OCI-LY1 (cell line): ENCODE data around the gene BMERB1.

Source experiments
- H2AFZ ChIP-seq: fragments of 200-600 bp; sonication (generic), shearing (Covaris generic); 2 replicates; pipeline ENCODE4 v1.6.0; 2014; ENCODE audit warnings: antibody characterized with exemption, mild to moderate bottlenecking, low read length
- H3F3A ChIP-seq: fragments of 200-600 bp; sonication (generic), shearing (Covaris generic); 2 replicates; pipeline ENCODE4 v1.6.0; 2014; ENCODE audit warnings: mild to moderate bottlenecking, antibody characterized with exemption, low read length, moderate library complexity; ENCODE audit not compliant: insufficient read depth
- H3K27ac ChIP-seq: fragments of 200-600 bp; sonication (generic); 2 replicates; pipeline ENCODE4 v1.5.1; 2014; ENCODE audit warnings: low read length, mixed run types, mild to moderate bottlenecking, low read depth; ENCODE audit not compliant: poor library complexity, severe bottlenecking
- H3K27me3 ChIP-seq: fragments of 200-600 bp; sonication (generic); 2 replicates; pipeline ENCODE4 v1.6.0; 2014; ENCODE audit warnings: antibody characterized with exemption, mild to moderate bottlenecking, low read length, moderate library complexity; ENCODE audit not compliant: insufficient read depth
- H3K36me3 ChIP-seq: fragments of 200-600 bp; sonication (generic); 2 replicates; pipeline ENCODE4 v1.6.1; 2014; ENCODE audit warnings: mild to moderate bottlenecking, antibody characterized with exemption, low read length, moderate library complexity, mixed read lengths; ENCODE audit not compliant: insufficient read depth
- H3K4me1 ChIP-seq: fragments of 200-600 bp; sonication (generic); 2 replicates; pipeline ENCODE4 v1.5.1; 2014; ENCODE audit warnings: mild to moderate bottlenecking, low read length, moderate library complexity; ENCODE audit not compliant: insufficient read depth, severe bottlenecking
- H3K4me2 ChIP-seq: fragments of 200-600 bp; sonication (generic), shearing (Covaris generic); 2 replicates; pipeline ENCODE4 v1.6.1; 2014; ENCODE audit warnings: low read length
- H3K4me3 ChIP-seq: fragments of 200-600 bp; sonication (generic); 2 replicates; pipeline ENCODE4 v1.5.1; 2014; ENCODE audit warnings: low read length, low read depth, mild to moderate bottlenecking, mixed read lengths; ENCODE audit not compliant: poor library complexity, severe bottlenecking
- H3K79me2 ChIP-seq: fragments of 200-600 bp; shearing (Covaris generic); 2 replicates; pipeline ENCODE4 v1.6.1; 2016; ENCODE audit warnings: mixed run types, low read length, mixed read lengths; ENCODE audit not compliant: insufficient read depth
- H3K9ac ChIP-seq: fragments of 200-600 bp; sonication (generic), shearing (Covaris generic); 2 replicates; pipeline ENCODE4 v1.6.1; 2014; ENCODE audit warnings: mild to moderate bottlenecking, low read length, mixed read lengths
- H3K9me2 ChIP-seq: fragments of 200-600 bp; sonication (generic), shearing (Covaris generic); 2 replicates; pipeline ENCODE4 v1.6.1; 2014; ENCODE audit warnings: low read depth, mild to moderate bottlenecking, low read length, mixed read lengths
- H3K9me3 ChIP-seq: fragments of 200-600 bp; shearing (Covaris generic); 2 replicates; pipeline ENCODE4 v1.6.1; 2014; ENCODE audit warnings: low read length, mixed read lengths
- H4K20me1 ChIP-seq: fragments of 200-600 bp; sonication (generic), shearing (Covaris generic); 2 replicates; pipeline ENCODE4 v1.6.0; 2016; ENCODE audit warnings: mild to moderate bottlenecking, low read length; ENCODE audit not compliant: insufficient read depth
- EZH2 ChIP-seq: fragments of 200-600 bp; sonication (generic), shearing (Covaris generic); IDR thresholded peaks from 2 replicates; pipeline ENCODE4 v1.8.0; 2017; ENCODE audit warnings: borderline replicate concordance, mixed run types, mild to moderate bottlenecking, antibody characterized with exemption, low read length, moderate library complexity, mixed read lengths
- TF ChIP-seq, protein P1 (sequence below): fragments of 200-600 bp; sonication (generic), shearing (Covaris generic); IDR thresholded peaks from 2 replicates; pipeline ENCODE4 v1.5.1; 2017; ENCODE audit warnings: mild to moderate bottlenecking, antibody characterized with exemption, low read length, moderate library complexity, mixed read lengths

BMERB1 gene

DNA sequence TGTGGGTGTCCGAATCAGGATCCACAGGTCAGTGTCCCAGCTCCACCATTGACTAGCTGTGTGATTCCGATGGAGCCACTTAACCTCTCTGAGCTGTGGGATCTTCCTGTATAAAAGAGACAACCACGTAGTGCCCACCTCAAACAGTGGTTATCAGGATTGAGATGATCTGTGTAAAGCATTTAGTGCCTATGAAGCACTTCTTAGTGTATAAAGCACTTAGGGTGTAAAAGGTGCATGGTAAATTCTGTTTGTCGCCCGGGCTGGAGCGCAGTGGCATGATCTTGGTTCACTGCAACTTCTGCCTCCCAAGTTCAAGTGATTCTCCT lies 113.3 kb downstream of the BMERB1 start:
- Histone ChIP-seq H3K4me2 (no peak overlapping the region), H3K27ac (no peak overlapping the region), H3K9ac (no peak overlapping the region), H3F3A (no peaks in the 10 kb centered on the region), H3K79me2 (no peaks in the 10 kb centered on the region), H3K9me3 (no peaks in the 10 kb centered on the region), H4K20me1 (no peaks in the 10 kb centered on the region), H3K9me2 (no peaks in the 10 kb centered on the region), H3K27me3 (peaks cover 7% of the 10 kb centered on the region; the same call in 1 of the 2 replicates), H3K4me1 (no peaks in the 10 kb centered on the region), H3K4me3 (no peak overlapping the region), H3K36me3 (no peaks in the 10 kb centered on the region), H2AFZ (no peak overlapping the region)
- TF ChIP-seq EZH2 = no peak
- TF ChIP-seq, protein P1, sequence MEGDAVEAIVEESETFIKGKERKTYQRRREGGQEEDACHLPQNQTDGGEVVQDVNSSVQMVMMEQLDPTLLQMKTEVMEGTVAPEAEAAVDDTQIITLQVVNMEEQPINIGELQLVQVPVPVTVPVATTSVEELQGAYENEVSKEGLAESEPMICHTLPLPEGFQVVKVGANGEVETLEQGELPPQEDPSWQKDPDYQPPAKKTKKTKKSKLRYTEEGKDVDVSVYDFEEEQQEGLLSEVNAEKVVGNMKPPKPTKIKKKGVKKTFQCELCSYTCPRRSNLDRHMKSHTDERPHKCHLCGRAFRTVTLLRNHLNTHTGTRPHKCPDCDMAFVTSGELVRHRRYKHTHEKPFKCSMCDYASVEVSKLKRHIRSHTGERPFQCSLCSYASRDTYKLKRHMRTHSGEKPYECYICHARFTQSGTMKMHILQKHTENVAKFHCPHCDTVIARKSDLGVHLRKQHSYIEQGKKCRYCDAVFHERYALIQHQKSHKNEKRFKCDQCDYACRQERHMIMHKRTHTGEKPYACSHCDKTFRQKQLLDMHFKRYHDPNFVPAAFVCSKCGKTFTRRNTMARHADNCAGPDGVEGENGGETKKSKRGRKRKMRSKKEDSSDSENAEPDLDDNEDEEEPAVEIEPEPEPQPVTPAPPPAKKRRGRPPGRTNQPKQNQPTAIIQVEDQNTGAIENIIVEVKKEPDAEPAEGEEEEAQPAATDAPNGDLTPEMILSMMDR = no peak

DNA sequence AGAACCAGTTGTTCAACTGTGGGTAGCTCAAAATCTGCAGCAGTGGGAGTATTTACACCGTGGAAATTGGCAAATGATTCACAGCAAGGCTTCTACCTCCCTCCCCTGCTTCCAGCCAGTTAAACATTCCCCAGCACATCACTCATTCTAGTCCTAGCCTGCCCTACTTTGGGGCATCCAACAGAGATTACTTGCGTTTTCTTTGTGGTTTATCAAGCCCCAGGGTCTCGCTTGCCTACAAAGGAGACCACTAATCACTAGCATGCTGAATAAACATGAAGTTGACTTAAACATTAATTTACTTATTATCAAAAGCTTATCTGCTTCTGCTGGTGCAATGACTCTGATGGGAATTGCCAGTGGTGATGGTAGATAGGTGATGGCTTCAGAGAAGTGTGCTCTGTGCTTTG lies 114.1 kb downstream of the BMERB1 start:
- Histone ChIP-seq H3K9me2 (no peaks in the 10 kb centered on the region), H3K27me3 (peaks cover 7% of the 10 kb centered on the region; the same call in 1 of the 2 replicates), H2AFZ (no peak overlapping the region), H3K9me3 (no peaks in the 10 kb centered on the region), H3K9ac (no peak overlapping the region), H3K79me2 (no peaks in the 10 kb centered on the region), H3K4me1 (no peaks in the 10 kb centered on the region), H4K20me1 (no peaks in the 10 kb centered on the region), H3K4me3 (no peak overlapping the region), H3K27ac (no peak overlapping the region), H3K36me3 (no peaks in the 10 kb centered on the region), H3K4me2 (no peak overlapping the region), H3F3A (no peaks in the 10 kb centered on the region)
- TF ChIP-seq, protein P1 = no peak
- TF ChIP-seq EZH2 = no peak

DNA sequence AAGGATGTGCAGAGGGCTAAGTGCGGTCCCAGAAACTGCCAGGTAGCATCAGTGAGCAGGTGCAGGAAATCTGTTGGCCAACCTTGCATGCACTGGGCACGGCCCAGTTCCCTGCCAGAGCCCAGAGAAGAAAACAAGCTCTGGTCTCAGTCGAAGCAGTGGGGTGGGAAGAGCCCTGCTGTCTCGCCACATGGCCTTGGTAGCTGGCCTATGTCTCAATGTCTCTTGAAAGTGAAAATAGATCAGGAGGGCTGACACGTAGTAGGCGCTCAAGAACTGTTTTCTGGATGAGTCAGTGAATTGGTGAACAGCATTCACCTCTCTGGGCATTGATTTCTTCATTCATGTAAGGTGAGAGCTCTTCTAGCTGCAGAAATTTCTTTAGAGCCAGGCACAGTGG lies 118.1 kb downstream of the BMERB1 start:
- no peak for TF ChIP-seq EZH2
- TF ChIP-seq, protein P1 = no peak

More for the DNA sequence above, 118.1 kb downstream of the BMERB1 start:
- Histone ChIP-seq H3K79me2 (no peaks in the 10 kb centered on the region), H3K27me3 (0 out of 2 replicates have a peak, but pooled peaks cover 5% of the 10 kb centered on the region), H3K4me3 (no peak overlapping the region), H3K9me3 (no peaks in the 10 kb centered on the region), H3K9me2 (no peaks in the 10 kb centered on the region), H3K4me2 (no peak overlapping the region), H3K36me3 (no peaks in the 10 kb centered on the region), H4K20me1 (no peaks in the 10 kb centered on the region), H2AFZ (no peak overlapping the region), H3K27ac (no peak overlapping the region), H3K4me1 (no peaks in the 10 kb centered on the region), H3F3A (no peaks in the 10 kb centered on the region), H3K9ac (no peak overlapping the region)
